Nephron (organoid): ENCODE data around the gene SLC34A1.
"Not testable (repeated sequence)": the region's sequence is repeated elsewhere in the genome, so short reads cannot be mapped to it uniquely, and the experiment has no call there.

ENCODE experiments used
- H3K27ac Mint-ChIP-seq, 3 experiments: 2 replicates each; pipeline ENCODE4 v1.8.0; 2020; ENCODE audit warnings: mixed read lengths in 3 of 3, mild to moderate bottlenecking in 2 of 3, moderate library complexity in 1 of 3
- H3K27me3 Mint-ChIP-seq: 2 replicates; pipeline ENCODE4 v1.8.0; 2021; ENCODE audit warnings: low read depth, mild to moderate bottlenecking, moderate library complexity, mixed read lengths
- H3K36me3 Mint-ChIP-seq: 2 replicates; pipeline ENCODE4 v1.8.0; 2020; ENCODE audit warnings: low read depth, mixed read lengths
- H3K4me1 Mint-ChIP-seq: 2 replicates; pipeline ENCODE4 v1.8.0; 2020; ENCODE audit warnings: mixed read lengths
- H3K4me3 Mint-ChIP-seq, 3 experiments: 2 replicates each; pipeline ENCODE4 v1.8.0; 2020; ENCODE audit warnings: mild to moderate bottlenecking in 3 of 3, mixed read lengths in 3 of 3, moderate library complexity in 2 of 3
- H3K9me3 Mint-ChIP-seq: 2 replicates; pipeline ENCODE4 v1.8.0; 2020; ENCODE audit warnings: mixed read lengths
- CTCF ChIP-seq, 3 experiments: fragments of 200-600 bp; sonication (generic); IDR thresholded peaks; one replicate each; pipeline ENCODE4 v1.5.0; 2021; ENCODE audit warnings: antibody characterized with exemption in 3 of 3; ENCODE audit not compliant: unreplicated experiment in 3 of 3

Gene SLC34A1

GRCh38 chr5:177410575-177410974, 26.3 kb downstream of the SLC34A1 start:
- Mint-ChIP-seq H3K4me3 (no peak overlapping the region), H3K27me3 (peaks cover 43% of the 10 kb centered on the region)

GRCh38 chr5:177412603-177413233, 28.5 kb downstream of the SLC34A1 start:
- H3K27me3 Mint-ChIP-seq, result peaks cover 31% of the 10 kb centered on the region
- H3K27ac Mint-ChIP-seq, result no peak overlapping the region
- no peaks in the 10 kb centered on the region for H3K9me3 Mint-ChIP-seq
- no peaks in the 10 kb centered on the region for H3K4me1 Mint-ChIP-seq
- no peak for TF ChIP-seq CTCF (IDR thresholded peaks at IDR 0.05; ENCODE audit: unreplicated experiment in 3 of 3)
- H3K4me3 Mint-ChIP-seq, result no peak overlapping the region
- H3K36me3 Mint-ChIP-seq, result no peaks in the 10 kb centered on the region

More at GRCh38 chr5:177410575-177410974, 26.3 kb downstream of the SLC34A1 start:
- no peak for TF ChIP-seq CTCF (IDR thresholded peaks at IDR 0.05; ENCODE audit: unreplicated experiment in 3 of 3)
- Mint-ChIP-seq H3K4me1 (no peaks in the 10 kb centered on the region), H3K27ac (no peak overlapping the region), H3K9me3 (no peaks in the 10 kb centered on the region), H3K36me3 (no peaks in the 10 kb centered on the region)

GRCh38 chr5:177414481-177414880, 30.2 kb downstream of the SLC34A1 start:
- Mint-ChIP-seq H3K4me1 (no peaks in the 10 kb centered on the region), H3K27ac (no peak overlapping the region), H3K27me3 (peaks cover 22% of the 10 kb centered on the region), H3K36me3 (no peaks in the 10 kb centered on the region), H3K9me3 (no peaks in the 10 kb centered on the region), H3K4me3 (no peak overlapping the region)
- TF ChIP-seq CTCF (IDR thresholded peaks at IDR 0.05; ENCODE audit: unreplicated experiment in 3 of 3), result no peak

- not testable (repeated sequence) for H3K27ac Mint-ChIP-seq
These were observed 32.8 kb downstream of the SLC34A1 start for GRCh38 chr5:177417081-177417480.

GRCh38 chr5:177419046-177419445, 34.8 kb downstream of the SLC34A1 start:
- Mint-ChIP-seq H3K4me3 (no peak overlapping the region), H3K9me3 (no peaks in the 10 kb centered on the region), H3K27me3 (peaks cover 12% of the 10 kb centered on the region), H3K4me1 (peaks cover 7% of the 10 kb centered on the region), H3K36me3 (no peaks in the 10 kb centered on the region), H3K27ac (no peak overlapping the region)
- TF ChIP-seq CTCF (IDR thresholded peaks at IDR 0.05; ENCODE audit: unreplicated experiment in 3 of 3), result no peak

More at GRCh38 chr5:177417081-177417480, 32.8 kb downstream of the SLC34A1 start:
- not testable (repeated sequence) for H3K4me3 Mint-ChIP-seq, H3K9me3 Mint-ChIP-seq, H3K4me1 Mint-ChIP-seq, H3K36me3 Mint-ChIP-seq
- peaks cover 23% of the 10 kb centered on the region for H3K27me3 Mint-ChIP-seq

- H3K27me3 Mint-ChIP-seq, H3K4me3 Mint-ChIP-seq, H3K4me1 Mint-ChIP-seq, H3K36me3 Mint-ChIP-seq, H3K9me3 Mint-ChIP-seq, H3K27ac Mint-ChIP-seq: not testable (repeated sequence)
These were observed 36.2 kb downstream of the SLC34A1 start for GRCh38 chr5:177420472-177420871.

GRCh38 chr5:177421062-177421798, 37.0 kb downstream of the SLC34A1 start:
- Mint-ChIP-seq H3K4me3 (no peak overlapping the region), H3K36me3 (no peaks in the 10 kb centered on the region), H3K9me3 (no peaks in the 10 kb centered on the region), H3K27me3 (peaks cover 10% of the 10 kb centered on the region), H3K4me1 (peaks cover 7% of the 10 kb centered on the region), H3K27ac (no peak overlapping the region)
- TF ChIP-seq CTCF (IDR thresholded peaks at IDR 0.05; ENCODE audit: unreplicated experiment in 3 of 3), result no peak
